Thoracic aorta (tissue), 2 donors: Measurements from ENCODE around the gene PUS1. TPM values are rescaled to one million over a fixed set of nuclear protein-coding genes. Genes with fewer than 3 reads are reported as not detected.

ENCODE experiments used
- ATAC-seq: fragments of 150-250 bp; one replicate; pipeline ENCODE4 v1.8.0; 2017; ENCODE audit warnings: low read depth; ENCODE audit not compliant: insufficient number of reproducible peaks, low FRiP score
- DNase-seq: peaks from one replicate; pipeline ENCODE4 v3.0.0-alpha.2; 2020; ENCODE audit warnings: low spot score
- H3K27ac ChIP-seq, 2 donors: fragments of 200-600 bp; sonication (generic); 1 replicate in 1 of 2; 2 replicates in 1 of 2; pipeline ENCODE4 v1.5.1; 2016; ENCODE audit warnings: mild to moderate bottlenecking in 2 of 2, moderate library complexity in 2 of 2
- H3K27me3 ChIP-seq: fragments of 200-600 bp; sonication (generic); replicated peaks from 2 replicates; pipeline ENCODE4 v1.6.0; 2016; ENCODE audit warnings: mild to moderate bottlenecking; ENCODE audit not compliant: insufficient read depth
- H3K36me3 ChIP-seq: fragments of 200-600 bp; sonication (generic); one replicate; pipeline ENCODE4 v1.5.1; 2016
- H3K4me1 ChIP-seq, 2 donors: fragments of 200-600 bp; sonication (generic); 1 replicate in 1 of 2; 2 replicates in 1 of 2; pipeline versions ENCODE4 v1.5.1 to v1.6.0; 2016; ENCODE audit warnings: low read depth in 2 of 2, mild to moderate bottlenecking in 1 of 2; ENCODE audit not compliant: control insufficient read depth in 1 of 2
- H3K4me3 ChIP-seq: fragments of 200-600 bp; sonication (generic); 2 replicates; pipeline ENCODE4 v1.5.1; 2016; ENCODE audit warnings: mild to moderate bottlenecking
- H3K9me3 ChIP-seq: fragments of 200-600 bp; sonication (generic); 2 replicates; pipeline ENCODE4 v1.5.1; 2016
- CTCF ChIP-seq: fragments of 200-600 bp; sonication (generic); IDR thresholded peaks from one replicate; pipeline ENCODE4 v1.5.1; 2019; ENCODE audit warnings: antibody characterized with exemption
- total RNA-seq, 2 donors: library from RNA; depleted of rRNA; stranded (reverse); fragments of >200 nt; gene quantifications; one replicate each; pipeline versions ENCODE4 v1.1.0 to v1.2.3, GENCODE V29; 2016

The PUS1 gene
- total RNA-seq, 2 donors from 2014 or later = 5.8 to 31.7 TPM

GRCh38 chr12:131971226-131971625 lies 42.1 kb downstream of the PUS1 start:
- H3K9me3 ChIP-seq = no peaks in the 10 kb centered on the region
- no peaks in the 10 kb centered on the region for H3K27me3 ChIP-seq
- DNase-seq (no peak), ATAC-seq (no peak)
- no peak overlapping the region for H3K27ac ChIP-seq
- no peaks in the 10 kb centered on the region for H3K4me1 ChIP-seq
- TF ChIP-seq CTCF = no peak
- H3K36me3 ChIP-seq = no peaks in the 10 kb centered on the region
- no peak overlapping the region for H3K4me3 ChIP-seq

- no peak for DNase-seq
- no peaks in the 10 kb centered on the region for H3K27me3 ChIP-seq
- no peaks in the 10 kb centered on the region for H3K4me1 ChIP-seq
- no peak for ATAC-seq
- H3K4me3 ChIP-seq = no peak overlapping the region
- H3K9me3 ChIP-seq = no peaks in the 10 kb centered on the region
- no peak overlapping the region for H3K27ac ChIP-seq
- TF ChIP-seq CTCF = no peak
- no peaks in the 10 kb centered on the region for H3K36me3 ChIP-seq
Measured at GRCh38 chr12:131975228-131975627, 46.2 kb downstream of the PUS1 start.

- ATAC-seq (no peak), DNase-seq (no peak)
- Histone ChIP-seq H3K4me1 (no peaks in the 10 kb centered on the region), H3K27ac (no peak overlapping the region), H3K27me3 (no peaks in the 10 kb centered on the region), H3K4me3 (no peak overlapping the region), H3K36me3 (peaks cover 27% of the 10 kb centered on the region), H3K9me3 (no peaks in the 10 kb centered on the region)
- no peak for TF ChIP-seq CTCF
Measured at GRCh38 chr12:131979606-131980005, 50.5 kb downstream of the PUS1 start.

GRCh38 chr12:131980263-131980662 lies 51.2 kb downstream of the PUS1 start:
- no peaks in the 10 kb centered on the region for H3K9me3 ChIP-seq
- H3K4me3 ChIP-seq = no peak overlapping the region
- H3K27me3 ChIP-seq = no peaks in the 10 kb centered on the region
- H3K4me1 ChIP-seq = no peaks in the 10 kb centered on the region
- DNase-seq = no peak
- H3K36me3 ChIP-seq = peaks cover 27% of the 10 kb centered on the region
- no peak for ATAC-seq
- H3K27ac ChIP-seq = no peak overlapping the region
- no peak for TF ChIP-seq CTCF

GRCh38 chr12:131981388-131981787 lies 52.3 kb downstream of the PUS1 start:
- no peak for ATAC-seq
- DNase-seq = no peak
- H3K9me3 ChIP-seq = no peaks in the 10 kb centered on the region
- H3K36me3 ChIP-seq = peaks cover 35% of the 10 kb centered on the region
- no peak overlapping the region for H3K4me3 ChIP-seq
- TF ChIP-seq CTCF = no peak
- H3K27me3 ChIP-seq = no peaks in the 10 kb centered on the region
- no peak overlapping the region for H3K27ac ChIP-seq
- H3K4me1 ChIP-seq = no peaks in the 10 kb centered on the region
